CD14-positive monocyte (primary cell): ENCODE data around the gene SH3TC2. TPM values are rescaled to one million over a fixed set of nuclear protein-coding genes. Genes with fewer than 3 reads are reported as not detected.

Source experiments
- DNase-seq, 3 donors: peaks; one replicate each; pipeline ENCODE4 v3.0.0-alpha.2; 2011 to 2022
- H2AFZ ChIP-seq: 2 replicates; pipeline ENCODE4 v1.6.0; 2012; ENCODE audit warnings: mild to moderate bottlenecking, low read depth, low read length, inconsistent platforms; ENCODE audit not compliant: insufficient read depth, poor library complexity, severe bottlenecking
- H3K27ac ChIP-seq, 2 donors: 1 replicate in 1 of 2; 2 replicates in 1 of 2; pipeline ENCODE4 v1.5.1; 2012 to 2013; ENCODE audit warnings: low read length in 2 of 2, control low read depth in 1 of 2, inconsistent platforms in 1 of 2, low read depth in 1 of 2, mild to moderate bottlenecking in 1 of 2
- H3K27me3 ChIP-seq, 2 donors: one replicate each; pipeline versions ENCODE4 v1.6.0 to v1.6.1; 2011 to 2013; ENCODE audit warnings: low read length in 2 of 2; ENCODE audit not compliant: control insufficient read depth in 2 of 2, insufficient read depth in 2 of 2
- H3K36me3 ChIP-seq, 2 donors: replicated peaks in 1 of 2; 1 replicate in 1 of 2; 2 replicates in 1 of 2; pipeline versions ENCODE4 v1.5.1 to v1.6.1; 2012 to 2013; ENCODE audit warnings: low read length in 2 of 2, control low read depth in 1 of 2, inconsistent platforms in 1 of 2, mild to moderate bottlenecking in 1 of 2; ENCODE audit not compliant: insufficient read depth in 2 of 2, control insufficient read depth in 1 of 2
- H3K4me1 ChIP-seq, 2 donors: 1 replicate in 1 of 2; 2 replicates in 1 of 2; pipeline versions ENCODE4 v1.5.1 to v1.6.1; 2012 to 2013; ENCODE audit warnings: low read length in 2 of 2, control low read depth in 1 of 2, inconsistent platforms in 1 of 2, mild to moderate bottlenecking in 1 of 2, moderate library complexity in 1 of 2; ENCODE audit not compliant: insufficient read depth in 2 of 2, control insufficient read depth in 1 of 2
- H3K4me2 ChIP-seq: replicated peaks from 2 replicates; pipeline ENCODE3; 2012; ENCODE audit warnings: low read length, moderate library complexity, mild to moderate bottlenecking; ENCODE audit not compliant: poor library complexity, severe bottlenecking; ENCODE audit errors: extremely low read depth
- H3K4me3 ChIP-seq, 3 experiments: fragments of 200-600 bp in 1 of 3; sonication (generic) in 1 of 3; replicated peaks in 1 of 3; 1 replicate in 2 of 3; 2 replicates in 1 of 3; pipeline ENCODE4 v1.5.1; 2011 to 2013; ENCODE audit warnings: low read length in 3 of 3, mild to moderate bottlenecking in 3 of 3, control low read depth in 2 of 3, low read depth in 2 of 3, inconsistent platforms in 1 of 3, moderate library complexity in 1 of 3
- H3K79me2 ChIP-seq: 2 replicates; pipeline ENCODE4 v1.6.0; 2012; ENCODE audit warnings: mild to moderate bottlenecking, control low read depth, inconsistent platforms, low read length, moderate library complexity; ENCODE audit not compliant: insufficient read depth
- H3K9ac ChIP-seq: 2 replicates; pipeline ENCODE4 v1.6.0; 2017; ENCODE audit warnings: low read length, mild to moderate bottlenecking; ENCODE audit not compliant: insufficient read depth, poor library complexity, severe bottlenecking
- H3K9me3 ChIP-seq, 2 donors: replicated peaks in 1 of 2; 1 replicate in 1 of 2; 2 replicates in 1 of 2; pipeline versions ENCODE4 v1.5.1 to v1.6.1; 2012 to 2013; ENCODE audit warnings: low read length in 2 of 2, control low read depth in 1 of 2; ENCODE audit not compliant: control insufficient read depth in 1 of 2, insufficient read depth in 1 of 2
- H4K20me1 ChIP-seq: 2 replicates; pipeline ENCODE4 v1.6.0; 2012; ENCODE audit warnings: mild to moderate bottlenecking, low read length, control low read depth, moderate library complexity; ENCODE audit not compliant: insufficient read depth
- H3K27ac Mint-ChIP-seq, 7 donors: one replicate each; pipeline ENCODE4 v1.8.0; 2020; ENCODE audit warnings: mild to moderate bottlenecking in 7 of 7, mixed read lengths in 7 of 7, moderate library complexity in 6 of 7, inconsistent platforms in 2 of 7
- H3K27me3 Mint-ChIP-seq, 3 donors: one replicate each; pipeline ENCODE4 v1.8.0; 2021 to 2022; ENCODE audit warnings: low read depth in 3 of 3, mild to moderate bottlenecking in 3 of 3, mixed read lengths in 3 of 3, moderate library complexity in 3 of 3, inconsistent platforms in 1 of 3
- H3K36me3 Mint-ChIP-seq, 2 donors: one replicate each; pipeline ENCODE4 v1.8.0; 2020; ENCODE audit warnings: mixed read lengths in 2 of 2, inconsistent platforms in 1 of 2, mild to moderate bottlenecking in 1 of 2
- H3K4me1 Mint-ChIP-seq: one replicate; pipeline ENCODE4 v1.8.0; 2020; ENCODE audit warnings: mild to moderate bottlenecking, mixed read lengths
- H3K4me3 Mint-ChIP-seq, 2 donors: one replicate each; pipeline ENCODE4 v1.8.0; 2020; ENCODE audit warnings: mild to moderate bottlenecking in 2 of 2, mixed read lengths in 2 of 2, moderate library complexity in 1 of 2
- H3K9me3 Mint-ChIP-seq, 7 donors: one replicate each; pipeline ENCODE4 v1.8.0; 2020 to 2022; ENCODE audit warnings: mixed read lengths in 7 of 7, mild to moderate bottlenecking in 6 of 7, moderate library complexity in 6 of 7, inconsistent platforms in 2 of 7
- WGBS: methylation state at CpG from one replicate; pipeline ENCODE4 v1.1.5; 2013; ENCODE audit warnings: missing lambda C conversion rate; ENCODE audit not compliant: insufficient coverage; 5-methylcytosine and 5-hydroxymethylcytosine counted together
- intact Hi-C, 2 donors: fragments of 100-400 bp; cut with micrococcal nuclease; formaldehyde crosslinking; loops; one replicate each; pipeline versions ENCODE4 v1.15.0 to v1.15.1; 2023
- polyA plus RNA-seq, 3 donors: library from polyadenylated mRNA; depleted of rRNA in 1 of 3; unstranded in 2 of 3; stranded (reverse) in 1 of 3; fragments of 300-500 nt in 2 of 3; fragments of >200 nt in 1 of 3; fragmentation: Illumina TruSeq in 2 of 3; gene quantifications; 1 replicate in 2 of 3; 2 replicates in 1 of 3; pipeline ENCODE4 v1.2.3, GENCODE V29; 2012 to 2021
- TF ChIP-seq, protein P1 (sequence below): fragments of 200-600 bp; IDR thresholded peaks from one replicate; pipeline ENCODE4 v1.8.0; 2022; ENCODE audit warnings: antibody characterized with exemption, mild to moderate bottlenecking

Gene SH3TC2
- polyA plus RNA-seq, 3 donors, result 0.01 to 0.30 (median 0.14) TPM

GRCh38 chr5:148968311-148968710 is 94.6 kb downstream of the SH3TC2 start:
- Histone ChIP-seq H3K4me3 (no peak overlapping the region), H3K27ac (no peak overlapping the region), H3K36me3 (no peaks in the 10 kb centered on the region), H4K20me1 (no peaks in the 10 kb centered on the region), H3K9me3 (no peaks in the 10 kb centered on the region), H3K4me2 (no peak overlapping the region), H3K79me2 (no peaks in the 10 kb centered on the region), H3K9ac (no peak overlapping the region), H3K4me1 (peaks cover 20 to 22% of the 10 kb centered on the region in 2 donors), H2AFZ (no peak overlapping the region), H3K27me3 (no peaks in the 10 kb centered on the region)
- no peaks in the 10 kb centered on the region for H3K36me3 Mint-ChIP-seq
- WGBS, result 90% methylated on average over 1 of the region's 2 CpGs
- TF ChIP-seq, protein P1, sequence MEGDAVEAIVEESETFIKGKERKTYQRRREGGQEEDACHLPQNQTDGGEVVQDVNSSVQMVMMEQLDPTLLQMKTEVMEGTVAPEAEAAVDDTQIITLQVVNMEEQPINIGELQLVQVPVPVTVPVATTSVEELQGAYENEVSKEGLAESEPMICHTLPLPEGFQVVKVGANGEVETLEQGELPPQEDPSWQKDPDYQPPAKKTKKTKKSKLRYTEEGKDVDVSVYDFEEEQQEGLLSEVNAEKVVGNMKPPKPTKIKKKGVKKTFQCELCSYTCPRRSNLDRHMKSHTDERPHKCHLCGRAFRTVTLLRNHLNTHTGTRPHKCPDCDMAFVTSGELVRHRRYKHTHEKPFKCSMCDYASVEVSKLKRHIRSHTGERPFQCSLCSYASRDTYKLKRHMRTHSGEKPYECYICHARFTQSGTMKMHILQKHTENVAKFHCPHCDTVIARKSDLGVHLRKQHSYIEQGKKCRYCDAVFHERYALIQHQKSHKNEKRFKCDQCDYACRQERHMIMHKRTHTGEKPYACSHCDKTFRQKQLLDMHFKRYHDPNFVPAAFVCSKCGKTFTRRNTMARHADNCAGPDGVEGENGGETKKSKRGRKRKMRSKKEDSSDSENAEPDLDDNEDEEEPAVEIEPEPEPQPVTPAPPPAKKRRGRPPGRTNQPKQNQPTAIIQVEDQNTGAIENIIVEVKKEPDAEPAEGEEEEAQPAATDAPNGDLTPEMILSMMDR, result no peak
- H3K4me1 Mint-ChIP-seq, result peaks cover 23% of the 10 kb centered on the region
- peaks cover 0 to 3% (median 2%) of the 10 kb centered on the region in 3 donors for H3K27me3 Mint-ChIP-seq
- DNase-seq, result no peak
- H3K4me3 Mint-ChIP-seq, result no peak overlapping the region
- intact Hi-C loops, result loop anchor here in 1 of 2 donors (10.0 kb wide), 1 partner anchor 144 kb away; the partner anchor contains the start of gene ADRB2
- H3K27ac Mint-ChIP-seq, result no peak overlapping the region
- H3K9me3 Mint-ChIP-seq, result no peaks in the 10 kb centered on the region

GRCh38 chr5:148967783-148968182 is 95.1 kb downstream of the SH3TC2 start:
- no peak overlapping the region for H3K27ac ChIP-seq

More at GRCh38 chr5:148967783-148968182, 95.1 kb downstream of the SH3TC2 start:
- H3K27ac Mint-ChIP-seq, result no peak overlapping the region
- intact Hi-C loops, result loop anchor here in 1 of 2 donors (10.0 kb wide), 1 partner anchor 143 kb away; the partner anchor contains the start of gene ADRB2
- Histone ChIP-seq H3K9me3 (no peaks in the 10 kb centered on the region), H4K20me1 (no peaks in the 10 kb centered on the region), H3K4me2 (no peak overlapping the region), H3K9ac (no peak overlapping the region), H3K27me3 (no peaks in the 10 kb centered on the region), H3K4me1 (peaks cover 16 to 22% of the 10 kb centered on the region in 2 donors), H3K79me2 (no peaks in the 10 kb centered on the region), H3K4me3 (no peak overlapping the region), H3K36me3 (no peaks in the 10 kb centered on the region), H2AFZ (no peak overlapping the region)
- DNase-seq, result no peak
- no peaks in the 10 kb centered on the region for H3K9me3 Mint-ChIP-seq
- H3K36me3 Mint-ChIP-seq, result no peaks in the 10 kb centered on the region
- WGBS, result 83% methylated on average over 1 of the region's 4 CpGs
- H3K4me1 Mint-ChIP-seq, result peaks cover 19% of the 10 kb centered on the region
- TF ChIP-seq, protein P1, result no peak
- H3K27me3 Mint-ChIP-seq, result peaks cover 0 to 2% (median 0%) of the 10 kb centered on the region in 3 donors
- no peak overlapping the region for H3K4me3 Mint-ChIP-seq
